Epithelial cell of esophagus (primary cell): ENCODE results near the gene ALDH7A1.
A peak's percentile ranks its signal among the peaks of the same experiment; 100 is the strongest.

ENCODE experiments used
- DNase-seq: peaks from one replicate; pipeline ENCODE4 v3.0.0; 2010; ENCODE audit warnings: low read depth
- H3K4me3 ChIP-seq: 2 replicates; pipeline ENCODE4 v1.5.1; 2011; ENCODE audit warnings: mild to moderate bottlenecking, low read length, control low read depth
- TF ChIP-seq, protein P1 (sequence below): IDR thresholded peaks from 2 replicates; pipeline ENCODE4 v1.5.1; 2011; ENCODE audit warnings: low read depth, mild to moderate bottlenecking, low read length, control low read depth, inconsistent platforms; ENCODE audit not compliant: insufficient read depth; ENCODE audit errors: missing control alignments

ALDH7A1 gene

DNA sequence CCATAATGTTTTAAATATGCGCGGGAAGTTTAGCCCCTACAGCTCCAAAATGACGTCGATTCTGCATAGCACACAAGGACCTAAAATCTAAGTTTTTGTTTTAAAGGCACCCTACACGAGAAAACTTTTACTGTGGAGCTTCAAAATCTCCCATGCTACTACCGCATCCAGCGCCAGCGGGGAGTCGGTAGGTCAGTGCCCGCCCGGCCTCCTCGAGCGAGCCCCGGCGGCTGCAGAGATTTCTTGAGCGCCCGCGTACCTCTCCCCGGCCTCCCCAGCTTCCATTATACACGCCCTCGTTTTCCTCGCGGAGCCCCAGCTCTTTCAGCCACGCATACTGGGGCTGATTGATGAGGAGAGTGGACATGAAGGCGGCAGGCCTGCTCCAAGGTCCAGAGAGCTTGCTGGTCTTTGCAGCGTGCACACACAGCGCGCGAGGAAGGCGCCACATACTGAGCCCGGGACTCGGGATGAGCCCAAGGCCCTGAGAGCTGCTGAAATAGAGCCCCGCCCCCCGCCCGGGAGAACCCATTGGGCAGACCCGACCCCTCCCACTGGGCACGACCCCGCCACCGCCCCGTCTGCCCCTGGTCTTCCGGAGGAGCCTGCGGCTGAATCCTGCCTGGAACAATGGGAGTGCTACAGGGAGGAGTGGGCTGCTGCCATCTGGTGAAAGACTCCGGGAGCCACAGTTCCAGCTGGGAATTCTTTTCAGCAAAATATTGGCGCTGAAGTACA lies at the start of gene ALDH7A1:
Gene ALDH7A1 (minus strand): TSS at position 472 of the 738 bp plus-strand sequence. CDS start 21 bp downstream, at position 451.
- DNase-seq = peak; percentile 84
- TF ChIP-seq, protein P1, sequence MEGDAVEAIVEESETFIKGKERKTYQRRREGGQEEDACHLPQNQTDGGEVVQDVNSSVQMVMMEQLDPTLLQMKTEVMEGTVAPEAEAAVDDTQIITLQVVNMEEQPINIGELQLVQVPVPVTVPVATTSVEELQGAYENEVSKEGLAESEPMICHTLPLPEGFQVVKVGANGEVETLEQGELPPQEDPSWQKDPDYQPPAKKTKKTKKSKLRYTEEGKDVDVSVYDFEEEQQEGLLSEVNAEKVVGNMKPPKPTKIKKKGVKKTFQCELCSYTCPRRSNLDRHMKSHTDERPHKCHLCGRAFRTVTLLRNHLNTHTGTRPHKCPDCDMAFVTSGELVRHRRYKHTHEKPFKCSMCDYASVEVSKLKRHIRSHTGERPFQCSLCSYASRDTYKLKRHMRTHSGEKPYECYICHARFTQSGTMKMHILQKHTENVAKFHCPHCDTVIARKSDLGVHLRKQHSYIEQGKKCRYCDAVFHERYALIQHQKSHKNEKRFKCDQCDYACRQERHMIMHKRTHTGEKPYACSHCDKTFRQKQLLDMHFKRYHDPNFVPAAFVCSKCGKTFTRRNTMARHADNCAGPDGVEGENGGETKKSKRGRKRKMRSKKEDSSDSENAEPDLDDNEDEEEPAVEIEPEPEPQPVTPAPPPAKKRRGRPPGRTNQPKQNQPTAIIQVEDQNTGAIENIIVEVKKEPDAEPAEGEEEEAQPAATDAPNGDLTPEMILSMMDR = peak; percentile 57

DNA sequence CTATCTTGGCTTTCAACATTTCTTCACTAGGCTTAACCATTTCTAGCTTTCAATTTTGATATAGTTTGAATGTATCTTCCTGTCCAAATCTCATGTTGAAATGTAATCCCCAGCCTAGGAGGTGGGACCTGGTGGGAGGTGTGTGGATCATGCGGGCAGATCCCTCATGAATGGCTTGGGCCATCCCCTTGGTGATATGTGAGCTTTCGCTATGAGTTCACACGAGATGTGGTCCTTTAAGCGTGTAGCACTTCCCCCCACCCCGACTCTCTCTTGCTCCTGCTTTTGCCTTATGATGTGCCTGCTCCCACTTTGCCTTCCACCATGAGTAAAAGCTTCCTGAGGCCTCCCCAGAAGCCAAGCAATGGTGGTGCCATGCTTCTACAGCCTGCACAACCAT lies 46.4 kb upstream of the ALDH7A1 start:
- TF ChIP-seq, protein P1 = no peak
- no peak overlapping the region for H3K4me3 ChIP-seq
- DNase-seq = no peak

More for the DNA sequence above, at the start of gene ALDH7A1:
- peak within 1 kb of the TSS; percentile 88 for H3K4me3 ChIP-seq

DNA sequence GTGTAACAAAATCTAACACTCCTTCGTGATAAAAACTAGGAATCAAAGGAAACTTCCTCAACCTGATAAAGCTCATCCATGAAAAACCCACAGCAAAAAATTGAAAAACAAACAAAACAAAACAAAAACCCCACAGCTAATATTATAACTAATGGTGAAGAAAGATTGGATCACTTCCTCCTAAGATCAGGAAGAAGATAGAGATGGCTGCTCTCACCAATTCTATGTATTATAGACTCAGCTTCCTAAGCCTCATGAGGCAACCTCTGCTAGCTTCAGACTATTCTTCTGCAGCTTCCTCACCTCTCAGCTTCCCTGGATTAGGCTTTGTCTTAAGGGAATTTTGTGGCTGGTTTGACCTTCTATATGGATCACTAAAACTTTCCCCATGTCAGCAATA lies 45.8 kb upstream of the ALDH7A1 start:
- no peak overlapping the region for H3K4me3 ChIP-seq
- no peak for DNase-seq
- TF ChIP-seq, protein P1 = no peak

DNA sequence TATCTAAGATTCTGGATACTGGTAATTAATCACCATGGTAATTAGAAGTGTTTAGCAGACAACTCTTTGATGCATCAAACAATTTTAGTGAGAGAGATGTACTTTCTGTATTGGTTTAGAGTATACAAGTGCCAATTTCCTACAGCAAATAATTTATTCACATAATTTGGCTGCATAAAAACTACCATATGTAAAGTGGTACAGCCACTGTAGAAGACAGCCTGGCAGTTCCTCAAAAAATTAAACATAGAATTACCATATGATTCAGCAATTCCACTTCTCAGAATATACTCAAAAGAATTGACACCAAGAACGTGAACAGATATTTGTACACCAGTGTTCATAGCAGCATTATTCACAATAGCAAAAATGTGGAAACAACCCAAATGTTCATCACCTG lies 41.9 kb upstream of the ALDH7A1 start:
- TF ChIP-seq, protein P1 = no peak
- DNase-seq = no peak

DNA sequence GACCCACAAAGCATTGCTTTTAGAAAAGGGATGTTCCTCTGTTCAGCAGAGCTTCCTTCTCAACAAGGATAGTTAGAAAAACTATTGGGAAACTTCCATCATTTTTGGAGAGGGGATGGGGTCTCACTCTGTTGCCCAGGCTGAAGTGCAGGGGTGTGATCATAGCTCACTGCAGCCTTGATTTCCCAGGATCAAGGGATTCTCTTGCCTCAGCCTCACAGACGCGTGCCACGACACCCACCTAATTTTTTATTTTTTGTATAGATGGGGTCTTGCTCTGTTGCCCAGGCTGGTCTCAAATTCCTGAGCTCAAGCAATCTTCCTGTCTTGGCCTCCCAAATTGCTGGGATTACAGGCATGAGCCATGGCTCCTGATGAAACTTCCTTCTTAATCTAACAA lies 40.6 kb upstream of the ALDH7A1 start:
- no peak overlapping the region for H3K4me3 ChIP-seq
- TF ChIP-seq, protein P1 = no peak
- DNase-seq = no peak

More for the DNA sequence above, 41.9 kb upstream of the ALDH7A1 start:
- no peak overlapping the region for H3K4me3 ChIP-seq

DNA sequence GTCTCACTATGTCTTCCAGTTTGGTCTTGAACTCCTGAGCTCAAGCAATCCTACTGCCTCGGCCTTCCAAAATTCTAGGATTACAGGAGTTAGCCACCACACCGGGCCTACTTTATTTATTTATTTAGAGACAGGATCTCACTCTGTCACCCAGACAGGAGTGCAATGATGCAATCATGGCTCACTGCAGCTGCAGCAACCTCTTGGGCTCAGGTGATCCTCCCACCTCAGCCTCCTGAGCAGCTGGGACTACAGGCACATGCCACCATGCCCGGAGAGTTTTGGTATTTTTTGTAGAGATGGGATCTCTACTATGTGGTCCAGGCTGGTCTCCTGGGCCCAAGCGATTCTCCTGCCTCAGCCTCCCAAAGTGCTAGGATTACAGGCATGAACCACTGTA lies 38.5 kb upstream of the ALDH7A1 start:
- no peak overlapping the region for H3K4me3 ChIP-seq
- TF ChIP-seq, protein P1 = no peak
- DNase-seq = peak; percentile 7

DNA sequence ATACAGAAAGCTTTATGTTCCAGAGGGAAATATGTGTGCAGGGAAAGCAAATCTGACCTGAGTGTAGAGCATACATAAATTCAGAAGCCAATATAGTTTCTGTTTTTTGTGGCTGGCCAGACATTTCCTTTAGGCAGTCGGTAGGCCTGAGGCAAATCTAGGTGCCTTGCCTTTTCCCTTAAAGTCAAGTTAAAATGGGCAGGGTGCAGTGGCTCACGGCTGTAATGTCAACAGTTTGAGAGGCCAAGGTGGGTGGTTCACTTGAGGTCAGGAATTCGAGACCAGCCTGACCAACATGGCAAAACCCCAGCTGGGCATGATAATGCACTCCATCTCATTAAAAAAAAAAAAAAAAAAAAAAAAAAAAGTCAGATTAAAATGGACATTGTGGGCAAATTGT lies 36.9 kb upstream of the ALDH7A1 start:
- no peak for DNase-seq
- TF ChIP-seq, protein P1 = no peak
- H3K4me3 ChIP-seq = no peak overlapping the region
